CD4-positive, alpha-beta T cell treated with Interleukin-12 subunit alpha and Interleukin-12 subunit beta, for 1 hour (primary cell): Measurements from ENCODE around the gene ITIH3.
"Not testable (repeated sequence)": the region's sequence is repeated elsewhere in the genome, so short reads cannot be mapped to it uniquely, and the experiment has no call there.

Experiments
- DNase-seq: peaks from one replicate; pipeline ENCODE4 v3.0.0-alpha.2; 2020

The ITIH3 gene, protein sequence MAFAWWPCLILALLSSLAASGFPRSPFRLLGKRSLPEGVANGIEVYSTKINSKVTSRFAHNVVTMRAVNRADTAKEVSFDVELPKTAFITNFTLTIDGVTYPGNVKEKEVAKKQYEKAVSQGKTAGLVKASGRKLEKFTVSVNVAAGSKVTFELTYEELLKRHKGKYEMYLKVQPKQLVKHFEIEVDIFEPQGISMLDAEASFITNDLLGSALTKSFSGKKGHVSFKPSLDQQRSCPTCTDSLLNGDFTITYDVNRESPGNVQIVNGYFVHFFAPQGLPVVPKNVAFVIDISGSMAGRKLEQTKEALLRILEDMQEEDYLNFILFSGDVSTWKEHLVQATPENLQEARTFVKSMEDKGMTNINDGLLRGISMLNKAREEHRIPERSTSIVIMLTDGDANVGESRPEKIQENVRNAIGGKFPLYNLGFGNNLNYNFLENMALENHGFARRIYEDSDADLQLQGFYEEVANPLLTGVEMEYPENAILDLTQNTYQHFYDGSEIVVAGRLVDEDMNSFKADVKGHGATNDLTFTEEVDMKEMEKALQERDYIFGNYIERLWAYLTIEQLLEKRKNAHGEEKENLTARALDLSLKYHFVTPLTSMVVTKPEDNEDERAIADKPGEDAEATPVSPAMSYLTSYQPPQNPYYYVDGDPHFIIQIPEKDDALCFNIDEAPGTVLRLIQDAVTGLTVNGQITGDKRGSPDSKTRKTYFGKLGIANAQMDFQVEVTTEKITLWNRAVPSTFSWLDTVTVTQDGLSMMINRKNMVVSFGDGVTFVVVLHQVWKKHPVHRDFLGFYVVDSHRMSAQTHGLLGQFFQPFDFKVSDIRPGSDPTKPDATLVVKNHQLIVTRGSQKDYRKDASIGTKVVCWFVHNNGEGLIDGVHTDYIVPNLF

DNA sequence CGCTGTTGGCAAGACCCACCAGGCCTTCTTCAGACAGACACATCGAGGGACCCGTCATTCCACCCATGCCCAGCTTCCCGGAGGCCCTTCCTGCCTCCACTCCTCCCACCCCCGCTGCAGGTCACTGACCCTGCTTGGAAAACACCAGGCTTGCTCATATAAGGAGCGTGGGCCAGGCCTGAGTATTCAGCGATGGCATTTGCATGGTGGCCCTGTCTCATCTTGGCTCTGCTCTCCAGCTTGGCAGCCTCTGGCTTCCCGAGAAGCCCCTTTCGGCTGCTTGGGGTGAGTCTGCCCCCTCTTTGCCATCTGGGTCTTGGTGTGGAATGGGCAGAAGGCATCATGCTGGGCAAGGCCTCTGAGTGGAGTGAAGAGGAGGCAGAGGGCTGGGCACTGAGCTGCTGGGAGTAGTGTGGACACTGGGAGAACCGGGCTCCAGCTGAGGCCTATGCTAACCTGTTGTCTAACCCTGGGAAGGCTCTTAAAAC is at the start of gene ITIH3:
ITIH3 (plus strand) TSS at position 185 of the 488 bp plus-strand sequence; CDS start at position 193, 8 bp downstream.
- no peak for DNase-seq

DNA sequence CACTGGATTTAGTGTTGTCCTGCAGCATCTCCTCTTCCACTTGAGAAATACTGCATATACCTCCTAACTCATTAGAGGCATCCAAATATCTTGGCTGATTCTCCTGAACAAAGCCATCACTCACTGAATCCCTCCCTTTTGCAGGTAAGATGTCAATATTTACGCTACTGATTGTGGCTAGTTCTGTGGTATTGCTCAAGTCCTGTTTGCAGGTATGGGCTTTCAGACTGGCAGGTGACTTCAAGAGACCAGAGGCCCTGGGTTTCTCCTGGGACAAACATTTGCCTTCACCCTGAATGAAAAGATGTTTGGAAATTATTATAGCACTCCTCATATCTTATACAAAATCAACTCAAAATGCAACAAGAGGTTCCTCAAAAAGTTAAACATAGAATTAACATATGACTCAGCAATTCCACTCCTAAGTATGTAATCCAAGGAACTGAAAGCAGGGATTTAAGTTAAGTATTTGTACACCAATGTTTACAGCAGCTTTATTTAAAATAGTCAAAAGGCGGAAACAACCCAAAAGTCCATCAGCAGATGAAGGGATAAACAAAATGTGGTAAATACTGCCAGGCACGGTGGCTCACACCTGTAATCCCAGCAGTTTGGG is 42.4 kb upstream of the ITIH3 start:
- no peak for DNase-seq

DNA sequence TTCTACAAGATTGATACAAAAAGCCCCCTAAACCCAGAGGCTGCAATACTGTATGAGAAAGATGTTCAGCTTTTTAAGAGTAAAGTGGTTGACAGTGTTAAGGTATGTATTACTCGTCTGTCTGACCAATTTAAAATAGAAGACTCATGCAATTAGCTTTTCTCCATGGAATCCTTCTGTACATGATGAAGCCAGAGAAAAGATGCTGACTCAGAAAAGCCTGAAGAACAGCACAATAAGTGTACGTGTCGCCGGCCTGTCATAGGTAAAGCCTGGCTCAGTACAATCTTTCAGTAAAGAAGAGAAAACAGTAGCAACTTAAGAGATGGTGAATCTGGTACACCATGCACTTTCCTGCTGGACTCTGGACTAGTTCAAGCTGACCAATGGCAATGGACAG is 40.2 kb upstream of the ITIH3 start:
- no peak for DNase-seq

DNA sequence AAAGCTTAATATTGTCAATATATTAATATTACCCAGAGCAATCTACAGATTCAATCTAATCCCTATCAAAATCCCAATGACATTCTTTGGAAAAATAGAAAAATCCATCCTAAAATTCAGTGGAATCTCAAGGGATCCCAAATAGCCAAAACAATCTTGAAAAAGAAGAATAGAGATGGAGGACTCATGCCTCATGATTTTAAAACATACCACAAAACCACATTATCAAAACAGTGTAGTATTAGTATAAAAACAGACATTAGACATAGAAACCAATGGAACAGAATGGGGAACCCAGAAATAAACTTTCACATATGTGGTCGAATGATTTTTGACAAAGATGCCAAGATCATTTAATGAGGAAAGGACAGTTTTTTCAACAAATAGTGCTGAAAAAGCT is 38.5 kb upstream of the ITIH3 start:
- DNase-seq, result no peak

DNA sequence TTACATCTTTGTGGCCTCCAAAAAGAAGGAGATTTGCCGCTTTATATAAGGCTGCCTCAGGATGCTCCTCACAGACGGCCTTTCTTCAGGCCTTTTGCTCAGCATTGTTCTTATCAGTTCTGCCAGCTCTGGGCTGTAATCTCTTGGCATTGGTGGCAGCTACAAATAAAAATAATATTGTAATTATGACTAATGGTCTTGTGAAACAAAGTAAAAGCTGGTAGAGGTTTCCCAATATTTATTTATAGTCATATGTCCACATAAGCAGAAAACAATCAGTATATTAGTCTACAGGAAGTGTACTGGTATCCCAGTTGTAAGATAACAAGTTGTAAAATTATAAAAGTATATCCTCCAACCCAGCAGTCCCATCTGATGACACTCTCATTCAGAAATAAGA is 31.1 kb upstream of the ITIH3 start:
- no peak for DNase-seq

- no peak for DNase-seq
Observed at GRCh38 chr3:52769786-52770455, 24.7 kb upstream of the ITIH3 start.

GRCh38 chr3:52770496-52771333 is 23.9 kb upstream of the ITIH3 start, which contains the start of gene NEK4:
TSS of gene NEK4 (minus strand) at chr3:52770940. CDS start at chr3:52770746, 194 bp downstream.
- DNase-seq, result peak; percentile 88

- no peak for DNase-seq
Observed at GRCh38 chr3:52771334-52771681, 23.3 kb upstream of the ITIH3 start.

- DNase-seq, result no peak
Observed at GRCh38 chr3:52771702-52772101, 22.9 kb upstream of the ITIH3 start.

GRCh38 chr3:52773361-52774065 is 21.1 kb upstream of the ITIH3 start:
- no peak for DNase-seq

- DNase-seq, result no peak
Observed at GRCh38 chr3:52774066-52774713, 20.4 kb upstream of the ITIH3 start.

DNA sequence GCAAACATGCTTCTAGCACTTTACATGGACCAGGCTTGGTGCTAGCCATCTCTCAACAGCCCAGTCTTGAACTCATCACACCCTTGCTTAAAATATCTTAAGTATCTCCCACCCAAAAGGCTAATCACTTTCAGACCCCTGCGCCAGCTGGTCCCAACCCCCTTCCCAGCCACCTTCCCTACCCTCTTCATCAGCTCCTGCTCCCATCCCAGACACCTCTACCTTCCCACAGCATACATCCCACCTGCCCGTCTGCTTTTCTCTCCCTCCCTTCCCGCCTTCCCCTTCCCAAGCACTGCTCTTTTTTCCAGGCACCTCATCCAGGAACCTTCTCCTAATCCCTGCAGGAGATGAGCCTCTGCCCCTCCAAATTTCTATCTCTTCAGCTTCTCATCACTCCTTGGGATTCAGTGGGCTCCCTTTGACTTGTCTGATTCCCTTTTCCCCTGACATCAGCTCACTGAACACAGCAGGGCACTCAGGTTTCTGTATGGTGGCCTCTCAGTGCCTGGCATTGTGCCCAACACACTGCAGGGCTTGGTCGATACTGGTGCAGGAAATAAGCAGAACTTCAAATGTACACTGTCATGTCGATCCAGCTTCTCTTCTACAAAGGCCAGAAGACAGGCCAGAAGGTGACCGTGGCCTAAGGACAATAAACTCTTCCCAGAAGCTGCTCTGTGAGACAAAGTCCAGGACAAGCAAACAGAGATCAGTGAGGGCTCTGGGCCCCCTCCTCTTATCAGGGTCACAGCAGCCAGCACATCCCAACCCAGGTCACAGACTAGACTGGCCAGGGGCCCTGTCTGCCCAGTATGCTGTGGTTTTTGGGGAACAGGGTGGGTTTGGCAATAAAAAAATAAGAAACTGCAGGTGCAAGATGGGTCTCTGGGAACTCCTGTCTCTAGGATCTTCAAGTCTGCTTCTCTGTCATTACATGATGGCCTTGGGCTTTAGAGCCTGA is 19.4 kb upstream of the ITIH3 start:
- DNase-seq, result no peak

DNA sequence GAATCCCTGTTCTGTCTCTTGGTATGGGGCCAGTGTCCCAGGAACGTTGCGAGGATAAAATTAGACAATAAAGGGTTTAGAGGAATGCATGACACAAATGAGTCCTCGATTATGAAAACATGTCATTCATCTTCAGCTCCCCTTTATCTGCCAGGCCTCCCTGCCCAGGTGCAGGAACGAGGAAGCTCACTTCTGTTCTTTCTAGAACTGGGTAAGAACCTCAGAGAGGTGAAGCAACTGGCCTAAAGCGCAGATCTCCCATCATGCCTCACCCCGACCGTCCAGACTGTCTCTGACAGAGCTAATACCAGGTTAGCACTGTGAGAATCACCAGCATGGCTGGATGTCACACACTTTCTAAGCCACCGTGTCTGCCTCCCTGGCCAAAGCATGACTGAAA is 18.7 kb upstream of the ITIH3 start:
- DNase-seq, result no peak

- DNase-seq, result not testable (repeated sequence)
Observed at GRCh38 chr3:52776486-52776885, 18.1 kb upstream of the ITIH3 start.

GRCh38 chr3:52777127-52777958 is 17.3 kb upstream of the ITIH3 start, which contains the start of gene ITIH1:
TSS of gene ITIH1 (plus strand) at chr3:52777599. CDS start at chr3:52777616, 17 bp downstream.
- no peak for DNase-seq

DNA sequence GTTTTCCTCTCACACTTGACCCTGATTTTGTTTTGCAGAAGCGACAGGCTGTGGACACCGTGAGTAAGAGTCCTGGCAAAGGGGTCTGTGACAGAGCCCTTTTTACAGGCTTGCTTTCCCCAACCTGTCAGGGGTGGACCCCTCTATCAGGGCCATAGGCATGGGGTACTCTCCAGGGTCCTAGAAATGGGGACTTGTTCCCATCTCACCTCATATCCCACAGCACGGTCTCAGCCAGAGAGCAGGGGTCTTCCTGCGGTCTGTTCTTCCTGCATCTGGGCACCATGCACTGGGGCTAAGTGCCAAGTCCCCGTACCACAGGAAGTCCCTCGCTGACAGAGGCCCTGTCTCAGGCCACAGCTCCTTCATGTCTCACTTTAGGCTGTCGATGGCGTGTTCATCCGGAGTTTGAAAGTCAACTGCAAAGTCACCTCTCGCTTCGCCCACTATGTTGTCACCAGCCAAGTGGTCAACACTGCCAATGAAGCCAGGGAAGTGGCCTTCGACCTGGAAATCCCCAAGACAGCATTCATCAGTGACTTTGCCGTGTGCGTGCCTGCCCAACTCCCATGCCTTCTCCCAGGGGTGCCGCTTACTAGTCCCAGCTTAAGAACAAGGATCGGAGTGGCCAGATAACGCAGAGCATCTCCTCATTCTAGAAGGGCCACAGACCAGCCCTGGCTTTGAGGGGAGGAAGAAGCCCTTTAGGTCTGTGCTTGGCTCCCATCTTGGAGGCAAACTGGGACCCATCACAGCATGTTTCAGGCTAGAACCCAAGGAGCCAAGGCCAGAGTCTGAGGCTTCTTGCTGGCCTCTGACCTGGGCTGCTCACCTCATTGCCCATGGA is 16.4 kb upstream of the ITIH3 start:
- DNase-seq, result no peak
